DMS153 (cell line): ENCODE measurements around the gene PIP5K1A.
A peak's percentile ranks its signal among the peaks of the same experiment; 100 is the strongest.
"Not testable (repeated sequence)": the region's sequence is repeated elsewhere in the genome, so short reads cannot be mapped to it uniquely, and the experiment has no call there.

Experiments
- DNase-seq: peaks from one replicate; lab custom pipeline; 2025; lab: John Stamatoyannopoulos, UW

PIP5K1A gene

GRCh38 chr1:151193304-151193703, 5.0 kb upstream of the PIP5K1A start:
- DNase-seq, result no peak

- DNase-seq, result no peak
These were observed 4.5 kb upstream of the PIP5K1A start for GRCh38 chr1:151193856-151194255.

GRCh38 chr1:151194894-151195594, 3.3 kb upstream of the PIP5K1A start:
- not testable (repeated sequence) for DNase-seq

GRCh38 chr1:151196292-151196800, 2.0 kb upstream of the PIP5K1A start:
- DNase-seq, result peak; percentile 86

- peak; percentile 50 for DNase-seq
These were observed 494 bp upstream of the PIP5K1A start for GRCh38 chr1:151197863-151198253.

- DNase-seq, result no peak
These were observed 1.7 kb downstream of the PIP5K1A start for GRCh38 chr1:151199873-151200581.

GRCh38 chr1:151205381-151205965, 7.1 kb downstream of the PIP5K1A start:
- not testable (repeated sequence) for DNase-seq

GRCh38 chr1:151210830-151211229, 12.5 kb downstream of the PIP5K1A start:
- no peak for DNase-seq

- DNase-seq, result no peak
These were observed 13.8 kb downstream of the PIP5K1A start for GRCh38 chr1:151211972-151212705.

GRCh38 chr1:151213560-151213959, 15.2 kb downstream of the PIP5K1A start:
- no peak for DNase-seq

GRCh38 chr1:151221616-151222015, 23.3 kb downstream of the PIP5K1A start:
- no peak for DNase-seq

- DNase-seq, result no peak
These were observed 23.8 kb downstream of the PIP5K1A start for GRCh38 chr1:151222130-151222529.

- no peak for DNase-seq
These were observed 36.9 kb downstream of the PIP5K1A start for GRCh38 chr1:151235235-151235634.

- DNase-seq, result no peak
These were observed 39.5 kb downstream of the PIP5K1A start for GRCh38 chr1:151237678-151238466.

- DNase-seq, result no peak
These were observed 40.1 kb downstream of the PIP5K1A start for GRCh38 chr1:151238467-151238739.

- DNase-seq, result no peak
These were observed 44.1 kb downstream of the PIP5K1A start for GRCh38 chr1:151242442-151242841.

GRCh38 chr1:151243683-151244216, 45.4 kb downstream of the PIP5K1A start:
- DNase-seq, result no peak

GRCh38 chr1:151246786-151247185, 48.4 kb downstream of the PIP5K1A start:
- DNase-seq, result no peak

- DNase-seq, result peak; percentile 82
These were observed 53.5 kb downstream of the PIP5K1A start for GRCh38 chr1:151251656-151252470.
